Measurements from ENCODE around the gene TTC21A. TPM values are rescaled to one million over a fixed set of nuclear protein-coding genes. Genes with fewer than 3 reads are reported as not detected.

Gene TTC21A
- total and polyA plus RNA-seq, 10 of the 15 experiments (the other 5 are each of a cell fraction or from before 2014, with no cell fraction given): 0.62 to 3.2 (median 1.2) TPM

GRCh38 chr3:39112535-39112934 lies 5.1 kb downstream of the TTC21A start:
- BruUV-seq (replicated peaks): no TSS peak
- no peak overlapping the region for H3K9ac ChIP-seq (ENCODE audit: control insufficient read depth, insufficient read depth, low read length)
- TF ChIP-seq CHD1 (IDR thresholded peaks at IDR 0.05; ENCODE audit: low read depth, low read length) (no peak), POLR2A (IDR thresholded peaks at IDR 0.05; ENCODE audit: low read depth, low read length) (no peak), YBX1 (IDR thresholded peaks at IDR 0.05) (no peak), TCF12 (IDR thresholded peaks at IDR 0.05; ENCODE audit: low read depth, low read length) (no peak), GABPA (IDR thresholded peaks at IDR 0.05; ENCODE audit: low read depth) (no peak), TCF3 (IDR thresholded peaks at IDR 0.05; ENCODE audit: borderline replicate concordance, insufficient read depth, low read depth, low read length) (no peak), MAX (IDR thresholded peaks at IDR 0.05; ENCODE audit: low read depth, low read length) (no peak), CTCF (IDR thresholded peaks at IDR 0.05 in 2 of 3, conservative IDR thresholded peaks at IDR 0.05 in 1 of 3; ENCODE audit: control insufficient read depth in 2 of 3, extremely low read depth in 1 of 3, insufficient read depth in 1 of 3, low read depth in 3 of 3, low read length in 3 of 3) (no peak), JUND (IDR thresholded peaks at IDR 0.05; ENCODE audit: low read depth, low read length) (no peak), PML (IDR thresholded peaks at IDR 0.05; ENCODE audit: low read length) (no peak), HDAC2 (IDR thresholded peaks at IDR 0.05) (no peak), SREBF2 (IDR thresholded peaks at IDR 0.05; ENCODE audit: low read length) (no peak), RB1 (IDR thresholded peaks at IDR 0.05; ENCODE audit: borderline replicate concordance) (no peak), ATF7 (IDR thresholded peaks at IDR 0.05; ENCODE audit: low read depth) (no peak), TBL1XR1 (IDR thresholded peaks at IDR 0.05; ENCODE audit: low read depth, low read length) (no peak)
- TF ChIP-seq, protein P1, sequence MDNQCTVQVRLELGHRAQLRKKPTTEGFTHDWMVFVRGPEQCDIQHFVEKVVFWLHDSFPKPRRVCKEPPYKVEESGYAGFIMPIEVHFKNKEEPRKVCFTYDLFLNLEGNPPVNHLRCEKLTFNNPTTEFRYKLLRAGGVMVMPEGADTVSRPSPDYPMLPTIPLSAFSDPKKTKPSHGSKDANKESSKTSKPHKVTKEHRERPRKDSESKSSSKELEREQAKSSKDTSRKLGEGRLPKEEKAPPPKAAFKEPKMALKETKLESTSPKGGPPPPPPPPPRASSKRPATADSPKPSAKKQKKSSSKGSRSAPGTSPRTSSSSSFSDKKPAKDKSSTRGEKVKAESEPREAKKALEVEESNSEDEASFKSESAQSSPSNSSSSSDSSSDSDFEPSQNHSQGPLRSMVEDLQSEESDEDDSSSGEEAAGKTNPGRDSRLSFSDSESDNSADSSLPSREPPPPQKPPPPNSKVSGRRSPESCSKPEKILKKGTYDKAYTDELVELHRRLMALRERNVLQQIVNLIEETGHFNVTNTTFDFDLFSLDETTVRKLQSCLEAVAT (IDR thresholded peaks at IDR 0.05): no peak
- TF ChIP-seq, protein P2, sequence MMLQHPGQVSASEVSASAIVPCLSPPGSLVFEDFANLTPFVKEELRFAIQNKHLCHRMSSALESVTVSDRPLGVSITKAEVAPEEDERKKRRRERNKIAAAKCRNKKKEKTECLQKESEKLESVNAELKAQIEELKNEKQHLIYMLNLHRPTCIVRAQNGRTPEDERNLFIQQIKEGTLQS (IDR thresholded peaks at IDR 0.05; ENCODE audit: borderline replicate concordance, extremely low read depth, low read depth, low read length): no peak
- DNase-seq (ENCODE audit: low read depth, low spot score) (no peak), ATAC-seq (no peak), FAIRE-seq (no peak)
- peaks cover 1% of the 10 kb centered on the region for H3K79me2 ChIP-seq (ENCODE audit: control insufficient read depth, insufficient read depth, low read length)
- no peak overlapping the region for H3K4me2 ChIP-seq (ENCODE audit: control insufficient read depth, insufficient read depth)
- in situ Hi-C loops (cut with MboI) (no loop called here), intact Hi-C loops (cut with micrococcal nuclease; ENCODE audit: unreplicated experiment) (no loop called here)
- H3K36me3 ChIP-seq (ENCODE audit: control insufficient read depth in 2 of 2, insufficient read depth in 2 of 2, low read length in 1 of 2): no peaks in the 10 kb centered on the region; a peak in 1 of 4 replicates
- WGBS (ENCODE audit: insufficient coverage, insufficient replicate concordance, low lambda C conversion rate, missing lambda C conversion rate): 68% methylated on average over 2 of the region's 2 CpGs
- ChIA-PET CTCF (no interaction called here), POLR2A (no interaction called here), RAD21 (ENCODE audit: unreplicated experiment) (no interaction called here), SMC1A (ENCODE audit: uncharacterized antibody, unreplicated experiment) (no interaction called here)
- H4K20me1 ChIP-seq (ENCODE audit: control insufficient read depth, insufficient read depth): no peaks in the 10 kb centered on the region
- no peak overlapping the region for H3K27ac ChIP-seq (ENCODE audit: control insufficient read depth, insufficient read depth)
- H3K4me3 ChIP-seq: no peak overlapping the region
- peaks cover 17% of the 10 kb centered on the region for H3K4me1 ChIP-seq (ENCODE audit: control insufficient read depth, insufficient read depth, low read length)
- no peak overlapping the region for H2AFZ ChIP-seq (ENCODE audit: control insufficient read depth, low read depth, low read length)
- no peaks in the 10 kb centered on the region for H3K9me3 ChIP-seq (replicated peaks; ENCODE audit: control insufficient read depth, insufficient read depth, low read length)
- H3K27me3 ChIP-seq (replicated peaks in 1 of 2; ENCODE audit: control insufficient read depth in 2 of 2, insufficient read depth in 2 of 2, low read length in 1 of 2): no peaks in the 10 kb centered on the region
